GM21381 (cell line): Measurements from ENCODE around the gene SLC36A2.
"Not testable (repeated sequence)": the region's sequence is repeated elsewhere in the genome, so short reads cannot be mapped to it uniquely, and the experiment has no call there.

ENCODE experiments used
- ATAC-seq: cut with Tn5 transposase; IDR thresholded peaks from one replicate; pipeline ENCODE4 v1.9.1; 2021; ENCODE audit warnings: mild to moderate bottlenecking, moderate library complexity; ENCODE audit not compliant: unreplicated experiment

The SLC36A2 gene

DNA sequence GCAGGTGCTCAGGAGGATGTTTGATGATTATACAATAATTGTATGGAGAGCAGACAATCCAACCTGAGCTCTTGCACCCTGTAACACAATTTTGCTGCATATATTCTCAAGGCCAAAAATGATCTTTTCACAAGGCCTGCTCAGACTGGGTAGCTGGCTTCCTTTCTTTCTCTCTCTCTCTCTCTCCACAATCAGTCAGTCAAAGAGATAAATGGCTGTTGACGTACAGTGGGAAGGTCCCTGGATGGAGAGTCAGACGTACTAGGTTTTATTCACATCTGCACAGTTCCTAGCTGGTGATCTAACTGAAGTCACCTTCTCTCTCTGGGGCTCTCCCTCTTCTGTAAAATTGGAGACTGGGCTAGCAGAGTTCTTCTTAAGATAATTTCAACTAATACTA is 19.8 kb downstream of the SLC36A2 start:
- ATAC-seq: no peak

DNA sequence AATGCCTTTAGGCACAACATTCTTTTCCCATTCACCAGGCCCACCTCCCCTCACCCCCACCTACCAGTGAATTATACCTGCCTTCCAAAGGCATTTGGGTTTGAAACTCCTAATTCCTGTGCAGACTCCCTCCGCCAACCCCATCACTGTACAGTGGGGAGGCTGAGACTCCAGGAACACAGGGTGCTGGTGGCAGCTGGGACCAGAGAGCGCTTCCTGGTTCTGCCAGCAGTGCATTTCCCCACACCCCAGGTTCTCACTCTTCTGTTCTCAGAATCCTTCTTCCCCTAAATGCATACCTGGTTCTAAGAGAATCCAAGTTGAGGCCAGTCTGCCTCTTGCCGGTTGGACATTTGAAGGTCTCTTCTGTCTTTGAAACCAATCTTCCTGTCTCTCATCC is 21.1 kb downstream of the SLC36A2 start:
- ATAC-seq: no peak

- no peak for ATAC-seq
Observed at GRCh38 chr5:151320481-151320880, 26.9 kb downstream of the SLC36A2 start.

DNA sequence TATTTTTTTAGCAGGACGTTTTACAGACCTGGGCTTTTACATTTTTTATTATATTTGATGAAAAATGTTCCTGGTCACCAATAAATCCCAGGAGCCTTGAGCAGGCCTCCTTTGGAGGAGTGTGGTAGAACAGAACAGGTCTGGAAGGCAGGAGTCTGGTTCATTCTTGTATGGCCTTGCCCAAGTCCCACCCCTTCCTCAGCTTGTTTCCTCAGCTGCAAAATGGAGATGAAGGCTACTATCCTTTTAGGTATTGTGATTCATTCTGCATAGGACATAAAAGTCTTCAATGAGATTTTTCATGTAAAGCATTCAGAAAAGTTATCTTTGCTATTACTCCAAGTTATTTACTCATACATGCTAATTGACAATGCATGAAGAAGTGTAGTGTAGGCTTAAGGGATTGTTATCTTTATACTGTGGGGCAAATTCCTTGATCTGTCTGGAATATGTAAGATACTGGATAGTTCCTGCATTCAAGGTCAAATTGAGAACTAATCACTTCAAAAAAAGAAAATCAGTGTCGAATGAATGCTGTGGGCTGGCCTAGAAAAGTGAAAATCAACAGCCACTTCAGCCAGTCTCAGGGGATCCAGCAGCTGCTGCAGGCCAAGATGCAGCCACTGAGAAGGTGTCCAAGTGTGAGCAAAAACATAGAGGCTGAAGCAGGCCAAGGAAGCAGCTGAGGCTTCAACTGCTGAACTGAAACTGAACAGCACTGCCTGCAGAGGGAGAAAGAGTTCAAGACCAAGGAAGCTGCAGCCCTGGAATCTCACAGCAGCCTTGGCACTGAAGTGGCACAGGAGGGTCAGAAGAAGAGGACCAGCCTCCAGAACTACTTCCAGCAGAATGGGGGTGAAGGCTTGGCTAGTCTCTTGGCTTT is 28.3 kb downstream of the SLC36A2 start:
- ATAC-seq: peak; percentile 67

DNA sequence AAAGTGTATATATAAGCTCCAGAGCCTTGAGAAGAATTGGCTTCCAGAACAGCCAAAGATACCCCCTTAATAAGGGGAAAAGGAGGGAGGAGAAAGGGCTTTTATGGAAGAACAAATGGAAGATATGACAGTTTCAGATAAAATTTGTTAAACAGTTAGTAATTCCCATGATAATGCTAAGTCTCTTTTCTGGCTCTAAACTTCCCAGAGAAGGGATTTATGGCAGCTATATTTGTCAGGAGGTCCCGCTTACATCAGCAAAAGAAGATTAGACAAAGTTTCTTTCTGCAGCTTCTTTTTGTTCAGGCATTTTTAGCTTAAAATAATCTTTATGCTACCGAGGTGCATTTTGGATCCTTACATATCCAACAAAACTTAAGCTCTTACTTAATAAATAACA is 29.5 kb downstream of the SLC36A2 start:
- no peak for ATAC-seq

GRCh38 chr5:151315998-151316597 is 31.3 kb downstream of the SLC36A2 start:
- peak; percentile 69 for ATAC-seq

DNA sequence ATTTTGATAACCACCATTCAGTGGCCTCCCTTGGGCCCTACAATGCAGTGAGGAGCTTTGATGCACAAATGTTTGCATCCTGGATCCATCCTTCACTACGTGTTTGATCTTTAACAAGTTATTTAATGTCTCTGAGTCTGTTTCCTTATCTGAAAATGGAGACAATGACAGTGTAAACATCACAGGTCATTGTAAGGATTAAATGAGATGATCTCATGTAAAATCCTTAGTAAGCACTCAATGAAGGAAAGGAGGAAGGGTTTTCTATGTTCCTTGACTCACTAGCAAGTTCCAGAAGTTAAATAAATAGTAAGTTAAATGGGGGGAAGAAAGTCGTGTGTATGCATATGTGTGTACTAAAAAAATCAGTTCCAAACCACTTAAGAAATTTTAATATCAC is 34.0 kb downstream of the SLC36A2 start:
- ATAC-seq: no peak

GRCh38 chr5:151312756-151313324 is 34.5 kb downstream of the SLC36A2 start:
- ATAC-seq: no peak

DNA sequence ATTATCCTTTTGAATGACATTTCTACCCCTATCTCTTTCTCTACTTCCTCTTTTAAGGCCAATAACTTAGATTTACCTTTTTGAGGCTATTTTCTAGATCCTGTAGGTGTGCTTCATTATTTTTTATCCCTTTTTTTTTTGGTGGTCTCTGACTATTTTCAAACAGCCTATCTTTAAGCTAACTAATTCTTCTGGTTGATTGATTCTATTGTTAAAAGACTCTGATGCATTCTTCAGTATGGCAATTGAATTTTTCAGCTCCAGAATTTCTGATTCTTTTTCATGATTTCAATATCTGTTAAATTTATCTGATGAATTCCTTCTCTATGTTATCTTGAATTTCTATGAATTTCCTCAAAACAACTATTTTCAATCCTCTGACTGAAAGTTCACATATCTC is 36.4 kb downstream of the SLC36A2 start:
- ATAC-seq: no peak

GRCh38 chr5:151309821-151310220 is 37.5 kb downstream of the SLC36A2 start:
- ATAC-seq: not testable (repeated sequence)

- ATAC-seq: not testable (repeated sequence)
Observed at GRCh38 chr5:151309266-151309665, 38.1 kb downstream of the SLC36A2 start.

DNA sequence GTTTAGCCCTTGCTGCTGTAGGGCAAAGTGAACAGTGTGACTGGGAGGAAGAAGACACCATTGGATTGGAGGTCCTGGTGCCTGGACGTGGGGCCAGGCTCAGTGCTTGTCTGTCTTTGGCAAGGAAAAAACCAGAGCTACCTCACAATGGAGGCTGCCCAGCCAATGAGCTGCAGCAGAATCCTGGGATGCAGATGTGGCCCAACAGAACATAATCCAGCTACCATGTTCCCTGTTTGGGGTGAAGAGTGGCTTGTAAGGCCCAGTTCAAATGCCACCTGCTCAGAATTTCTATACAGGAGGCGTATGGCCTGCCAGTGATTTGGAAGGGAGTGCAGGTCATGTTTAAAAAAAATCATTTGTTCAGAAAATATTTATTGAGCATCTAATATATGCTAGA is 43.7 kb downstream of the SLC36A2 start, which contains the start of gene SLC36A3:
SLC36A3 (minus strand) TSS at position 101 of the 400 bp plus-strand sequence. CDS start 412 bp downstream, outside the sequence.
- no peak for ATAC-seq

GRCh38 chr5:151298063-151298855 is 49.1 kb downstream of the SLC36A2 start:
- ATAC-seq: no peak

- no peak for ATAC-seq
Observed at GRCh38 chr5:151296974-151297373, 50.4 kb downstream of the SLC36A2 start.

- no peak for ATAC-seq
Observed at GRCh38 chr5:151296478-151296830, 50.9 kb downstream of the SLC36A2 start.

DNA sequence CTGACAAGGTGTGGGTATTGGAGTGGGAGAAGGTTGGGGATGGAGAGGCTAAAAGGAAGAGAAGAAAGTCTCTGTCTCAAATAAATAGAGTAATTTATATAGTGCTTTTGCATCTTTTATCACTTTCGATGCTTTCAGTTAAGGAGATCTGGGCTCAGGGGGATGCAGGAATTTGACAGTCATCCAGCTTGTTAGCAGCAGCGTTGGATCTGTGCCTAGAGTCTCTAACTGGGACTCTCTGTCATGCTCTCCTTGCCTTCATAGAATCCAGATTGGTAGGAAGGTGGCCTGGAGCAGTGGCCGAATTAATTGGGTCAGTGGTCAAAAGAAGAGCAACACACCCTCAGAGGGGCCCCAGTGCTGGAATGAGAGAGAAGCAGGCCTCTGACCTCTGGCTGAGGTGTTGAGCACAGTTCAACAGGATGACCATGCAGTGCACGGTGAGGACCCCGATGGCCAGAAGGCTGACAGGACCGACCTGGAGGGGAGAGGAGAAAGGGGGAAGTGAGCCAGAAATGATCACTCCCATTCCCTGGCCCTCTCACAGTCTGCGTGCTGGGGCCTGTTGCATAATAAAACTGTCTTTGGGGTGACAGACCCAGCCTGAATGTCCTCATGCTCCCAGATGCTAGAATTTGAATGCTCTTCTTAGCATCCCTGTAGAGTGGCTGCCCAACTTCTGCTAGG is 51.4 kb downstream of the SLC36A2 start:
- no peak for ATAC-seq

- no peak for ATAC-seq
Observed at GRCh38 chr5:151295138-151295537, 52.2 kb downstream of the SLC36A2 start.

DNA sequence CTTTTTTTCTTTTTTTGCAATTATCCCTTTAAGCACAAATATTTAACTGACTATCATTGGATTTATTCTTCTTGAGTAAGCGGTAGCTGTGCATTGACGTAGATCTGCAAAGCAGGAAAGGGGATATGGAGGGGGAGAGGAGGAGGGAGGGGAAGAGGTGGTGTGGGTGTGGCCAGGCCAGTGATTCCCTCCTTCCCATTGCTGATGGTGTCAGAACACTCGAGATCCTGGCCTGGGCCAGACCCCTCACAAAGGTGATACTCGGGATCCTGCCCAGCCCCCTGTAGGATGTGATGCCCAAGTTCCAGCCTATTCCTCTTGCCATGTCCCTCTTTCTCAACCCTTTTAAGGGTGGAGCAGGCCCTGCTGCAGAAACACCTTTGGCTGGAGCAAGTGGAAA is 53.7 kb downstream of the SLC36A2 start:
- ATAC-seq: no peak

DNA sequence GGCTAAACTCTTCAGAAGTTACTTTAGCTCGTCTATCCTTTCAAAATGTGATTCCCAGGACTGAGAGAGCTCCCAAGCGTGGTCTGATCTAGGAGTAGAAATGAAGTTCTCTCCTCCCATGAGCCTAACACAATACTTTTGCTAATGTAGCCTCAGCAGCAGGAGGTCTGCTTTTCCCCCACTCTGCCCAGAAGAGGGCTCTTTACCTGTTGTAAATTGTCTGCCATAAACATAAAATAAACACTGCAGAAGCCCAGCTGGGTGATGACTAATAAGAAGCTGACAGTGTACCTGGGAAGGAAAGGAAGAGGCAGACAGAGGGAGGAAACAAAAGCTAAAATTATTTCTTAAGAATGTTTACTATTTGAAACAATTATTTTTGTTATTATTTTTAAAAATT is 59.2 kb downstream of the SLC36A2 start:
- no peak for ATAC-seq

DNA sequence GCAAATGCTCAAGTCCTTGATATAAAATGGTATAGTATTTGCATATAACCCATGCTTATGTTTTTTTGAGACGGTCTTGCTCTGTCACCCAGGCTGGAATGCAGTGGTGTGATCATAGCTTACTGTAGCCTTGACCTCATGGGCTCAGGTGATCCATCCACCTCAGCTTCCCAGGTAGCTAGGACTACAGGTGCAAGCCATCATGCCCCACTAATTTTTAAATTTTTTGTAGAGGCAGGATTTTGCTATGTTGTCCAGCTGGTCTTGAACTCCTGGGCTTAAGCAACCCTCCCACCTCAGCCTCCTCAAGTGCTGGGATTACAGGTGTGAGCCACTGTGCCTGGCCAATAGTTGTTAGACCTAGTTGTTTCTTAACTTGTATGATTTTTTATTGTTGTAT is 61.1 kb downstream of the SLC36A2 start:
- no peak for ATAC-seq

DNA sequence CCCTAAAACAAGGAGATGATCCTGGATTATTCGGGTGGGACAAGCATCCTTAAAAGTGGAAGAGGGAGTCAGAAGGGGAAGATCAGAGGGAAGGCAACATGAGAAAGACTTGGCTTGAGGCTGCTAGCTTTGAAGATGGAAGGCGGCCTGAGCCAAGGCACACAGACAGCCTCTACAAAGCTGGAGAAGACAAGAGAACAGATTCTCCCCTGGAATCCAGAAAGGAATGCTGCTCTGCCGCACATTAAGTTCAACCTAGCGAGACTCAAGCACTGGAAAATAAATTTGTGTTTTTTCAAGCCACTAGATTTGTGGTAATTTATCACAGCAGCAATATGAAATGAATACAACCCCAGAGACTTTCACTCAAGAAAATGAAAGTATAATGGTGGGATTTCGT is 61.7 kb downstream of the SLC36A2 start:
- no peak for ATAC-seq
